ENCODE results near the gene XAGE1B. TPM values are rescaled to one million over a fixed set of nuclear protein-coding genes. Genes with fewer than 3 reads are reported as not detected.
"Not testable (repeated sequence)": the region's sequence is repeated elsewhere in the genome, so short reads cannot be mapped to it uniquely, and the experiment has no call there.

Gene XAGE1B
- total RNA-seq, 1 experiment from 2014 or later, result not detected

DNA sequence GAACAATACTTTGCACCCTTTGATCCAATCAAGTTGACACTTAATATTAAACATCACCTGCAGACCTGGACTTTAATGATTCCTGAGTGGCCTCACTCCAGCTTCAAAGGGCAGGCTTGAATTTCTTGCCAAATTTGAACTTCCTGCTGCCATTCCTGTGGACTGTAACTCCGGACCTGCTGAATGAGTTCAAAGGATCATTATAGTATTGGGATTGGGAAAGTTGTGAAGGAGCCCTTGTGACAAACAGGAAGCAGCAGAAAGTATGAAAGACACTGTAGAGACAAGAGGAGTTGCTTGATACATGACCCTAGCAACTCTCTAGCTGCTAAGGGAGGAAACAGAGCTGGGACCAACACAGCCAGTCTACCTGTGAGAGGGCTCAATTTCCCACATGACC, 45.6 kb downstream of the XAGE1B start:
- H3K23me2 ChIP-seq (ENCODE audit: insufficient read length, low read depth, low read length, poor library complexity, severe bottlenecking); H3K4me1 ChIP-seq (ENCODE audit: insufficient read depth, low read length); H4K20me1 ChIP-seq (ENCODE audit: control insufficient read depth, insufficient read depth, insufficient read length); H3K4me3 Mint-ChIP-seq; H3K27ac ChIP-seq (ENCODE audit: insufficient read length, low read depth, low read length); H4K5ac ChIP-seq (ENCODE audit: insufficient read length, low read depth, low read length); H3K4ac ChIP-seq (ENCODE audit: low read depth, low read length); H3K9ac ChIP-seq (ENCODE audit: extremely low read depth, insufficient read length, low read length); H2BK12ac ChIP-seq (ENCODE audit: insufficient read length, low read depth, low read length); H4K91ac ChIP-seq (ENCODE audit: insufficient read length, low read depth, low read length); H3K4me2 ChIP-seq (ENCODE audit: insufficient read depth, insufficient read length, low read length); H2AK5ac ChIP-seq (ENCODE audit: insufficient read length, low read length); H2BK120ac ChIP-seq (ENCODE audit: low read depth, low read length, poor library complexity, severe bottlenecking); H4K8ac ChIP-seq (replicated peaks; ENCODE audit: insufficient read length, low read depth, low read length); H2BK15ac ChIP-seq (ENCODE audit: low read depth, low read length); H3K27me3 Mint-ChIP-seq (ENCODE audit: low read depth); H3K27me3 ChIP-seq (ENCODE audit: insufficient read depth, low read length); H3K27ac Mint-ChIP-seq; H2AFZ ChIP-seq (ENCODE audit: low read length); H3K18ac ChIP-seq (ENCODE audit: insufficient read length, low read depth, low read length); H2BK20ac ChIP-seq (ENCODE audit: low read depth, low read length, poor library complexity, severe bottlenecking); H3T11ph ChIP-seq (ENCODE audit: low read length); H3K23ac ChIP-seq (ENCODE audit: insufficient read length, low read depth, low read length); H3K14ac ChIP-seq (ENCODE audit: insufficient read depth, low read length); H3K79me2 ChIP-seq (ENCODE audit: insufficient read depth, low read length); H3K79me1 ChIP-seq (ENCODE audit: insufficient read depth, low read depth, low read length, poor library complexity, severe bottlenecking); DNase-seq; H3K9me3 ChIP-seq (ENCODE audit: control insufficient read depth, low read depth, low read length); H3K4me1 Mint-ChIP-seq; H3K36me3 Mint-ChIP-seq (ENCODE audit: insufficient read depth in 1 of 3, low read depth in 3 of 3); H2BK5ac ChIP-seq (ENCODE audit: insufficient read length, low read length); H3K56ac ChIP-seq (ENCODE audit: insufficient read length, low read depth, low read length): not testable (repeated sequence)
- no CpG with 5 or more reads among the region's 1 CpG for WGBS (ENCODE audit: extremely low coverage, insufficient read length, low lambda C conversion rate)
- peaks cover 37 to 42% of the 10 kb centered on the region in 2 experiments for H3K9me3 Mint-ChIP-seq

Other genes with a start within 250 kb of the XAGE1B start
- not detected in 2 replicates for gene XAGE2, start 148.0 kb downstream of the XAGE1B start, total RNA-seq (2021)
- gene XAGE1A, start 21.3 kb downstream of the XAGE1B start, total RNA-seq (2021), result not detected in 2 replicates
- not detected in 2 replicates for gene SSX7, start 137.8 kb upstream of the XAGE1B start, total RNA-seq (2021)
- gene SSX2, start 190.1 kb upstream of the XAGE1B start, total RNA-seq (2021), result not detected in 2 replicates
- gene SSX2B, start 234.2 kb upstream of the XAGE1B start, total RNA-seq (2021), result not detected in 2 replicates